HTERT RPE-1 (cell line): Measurements from ENCODE around the gene CFAP299.

ENCODE experiments used
- in situ Hi-C: fragments of 300-500 bp; cut with MboI; formaldehyde crosslinking; loops from 4 replicates; pipeline ENCODE4 v1.14.3; 2020; ENCODE audit warnings: low sequenced_read_pairs

Gene CFAP299

DNA sequence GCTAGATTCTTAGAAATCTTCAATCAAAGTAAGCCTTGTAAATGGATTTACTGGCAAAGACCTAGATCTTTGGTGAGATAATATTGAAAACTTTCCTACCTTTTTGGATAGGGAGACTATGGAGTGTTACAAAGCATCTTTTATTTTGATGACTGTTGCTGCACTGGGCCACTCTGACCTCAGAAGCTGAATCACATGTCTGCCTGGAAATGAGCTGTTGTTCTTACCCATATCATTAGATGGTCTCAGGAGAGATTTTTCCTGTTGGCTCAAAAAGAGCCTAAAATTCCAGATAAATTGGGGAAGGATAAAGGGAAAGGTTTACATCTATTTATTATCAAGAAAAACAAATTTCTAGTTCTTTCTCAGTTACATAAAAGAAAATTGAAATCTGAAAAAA, 567.5 kb downstream of the CFAP299 start:
- in situ Hi-C loops: no loop called here

- in situ Hi-C loops: no loop called here
Measured at GRCh38 chr4:80909938-80910337, 574.4 kb downstream of the CFAP299 start.

DNA sequence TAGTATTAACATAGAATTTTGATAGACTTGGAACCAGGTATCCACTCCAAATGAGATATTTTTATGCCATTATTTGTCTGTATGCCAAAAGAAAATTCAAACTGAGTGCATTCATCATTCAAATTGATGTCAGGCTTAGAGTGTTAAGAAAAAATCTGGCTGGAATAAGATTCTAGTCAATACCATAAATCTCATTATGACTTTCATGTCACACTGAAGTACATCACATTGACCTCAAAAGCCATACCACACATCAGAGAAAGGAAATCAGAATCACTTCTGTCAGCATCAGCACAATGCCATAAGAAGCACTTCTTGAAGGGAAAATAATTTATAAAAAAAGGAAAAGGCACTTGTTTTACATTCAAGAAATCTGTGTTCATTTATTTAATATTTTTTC, 575.9 kb downstream of the CFAP299 start:
- in situ Hi-C loops: no loop called here

DNA sequence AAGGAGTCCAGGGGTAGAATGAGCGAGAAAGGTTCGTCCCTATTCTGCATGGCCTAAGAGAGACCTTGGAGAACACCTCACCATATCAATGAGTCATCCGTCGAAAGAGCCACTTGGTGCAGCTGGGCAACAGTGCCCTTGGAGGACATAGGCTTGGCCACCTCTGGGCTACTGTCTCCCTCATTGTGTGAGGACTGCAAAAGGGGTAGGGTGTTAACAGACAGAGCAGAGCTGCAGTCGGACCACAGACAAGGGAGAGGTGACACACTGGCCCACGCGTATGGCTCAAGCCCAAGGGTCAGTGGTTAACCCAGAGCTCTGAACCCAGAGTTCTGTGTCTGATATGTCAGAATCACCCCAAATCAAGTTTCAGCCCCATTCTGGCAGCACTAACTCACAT, 576.8 kb downstream of the CFAP299 start:
- in situ Hi-C loops: no loop called here

DNA sequence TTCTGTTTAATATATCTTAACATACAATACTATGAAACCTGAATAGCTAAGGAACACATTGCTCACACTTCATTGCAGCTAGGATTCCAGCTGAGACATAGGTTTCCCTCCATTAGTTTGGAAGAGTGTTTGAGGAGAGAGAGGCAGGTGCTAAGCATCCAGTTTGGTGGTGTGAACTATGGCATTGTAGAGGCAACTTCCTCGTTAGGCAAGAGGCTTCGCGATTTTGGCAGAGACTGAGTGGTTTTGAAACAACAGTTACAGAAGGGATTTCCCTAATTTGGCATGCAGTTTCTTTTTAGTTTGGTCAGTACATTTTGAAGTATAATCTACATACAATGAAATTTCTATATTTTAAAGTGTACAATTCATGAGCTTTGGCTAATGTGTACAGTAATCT, 577.9 kb downstream of the CFAP299 start:
- in situ Hi-C loops: no loop called here

GRCh38 chr4:80916770-80917169, 581.2 kb downstream of the CFAP299 start:
- in situ Hi-C loops: no loop called here

DNA sequence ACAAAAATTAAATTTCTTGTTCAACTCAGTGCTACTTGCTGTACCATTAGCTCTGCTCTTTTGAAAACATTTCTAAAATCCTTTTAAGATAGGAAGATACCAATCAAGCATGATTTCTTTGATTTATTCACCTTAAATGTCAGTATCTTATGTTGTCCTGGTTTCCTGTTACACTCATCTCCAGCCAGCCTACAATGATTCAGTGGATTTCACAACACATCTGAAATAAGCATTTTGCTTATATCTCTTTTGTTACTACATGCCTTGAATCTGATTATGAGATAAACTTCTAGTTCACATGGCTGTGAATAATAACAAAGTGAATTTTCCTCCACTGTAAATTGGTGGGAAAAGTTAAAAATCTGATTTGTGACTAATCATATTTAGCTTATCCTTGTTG, 582.5 kb downstream of the CFAP299 start:
- in situ Hi-C loops: no loop called here

- in situ Hi-C loops: no loop called here
Measured at GRCh38 chr4:80921441-80921840, 585.9 kb downstream of the CFAP299 start.

DNA sequence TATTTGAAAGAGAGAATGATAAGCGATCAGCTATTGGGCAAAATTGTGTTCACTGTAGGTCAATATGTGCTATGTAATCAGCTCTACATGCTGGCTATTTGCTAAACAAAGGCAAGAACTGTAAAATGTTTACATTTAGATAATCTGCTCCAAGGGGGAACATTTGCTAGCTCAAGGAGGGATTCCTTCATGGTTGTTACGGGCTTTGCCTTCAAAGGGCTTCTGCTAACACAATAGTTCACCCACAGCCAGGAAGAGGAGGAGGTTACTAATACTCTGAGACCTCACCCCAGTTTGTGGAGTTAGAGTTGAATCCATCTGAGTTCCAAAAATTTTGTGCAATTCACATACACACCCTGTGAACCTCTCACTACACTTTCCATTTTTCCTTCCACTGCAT, 587.4 kb downstream of the CFAP299 start:
- in situ Hi-C loops: no loop called here

- in situ Hi-C loops: no loop called here
Measured at GRCh38 chr4:80925293-80925692, 589.8 kb downstream of the CFAP299 start.

- in situ Hi-C loops: no loop called here
Measured at GRCh38 chr4:80926446-80926845, 590.9 kb downstream of the CFAP299 start.

GRCh38 chr4:80926891-80927290, 591.4 kb downstream of the CFAP299 start:
- in situ Hi-C loops: no loop called here

GRCh38 chr4:80927420-80927819, 591.9 kb downstream of the CFAP299 start:
- in situ Hi-C loops: no loop called here

- in situ Hi-C loops: no loop called here
Measured at GRCh38 chr4:80931631-80932081, 596.1 kb downstream of the CFAP299 start.

- in situ Hi-C loops: no loop called here
Measured at GRCh38 chr4:80948141-80948540, 612.6 kb downstream of the CFAP299 start.

DNA sequence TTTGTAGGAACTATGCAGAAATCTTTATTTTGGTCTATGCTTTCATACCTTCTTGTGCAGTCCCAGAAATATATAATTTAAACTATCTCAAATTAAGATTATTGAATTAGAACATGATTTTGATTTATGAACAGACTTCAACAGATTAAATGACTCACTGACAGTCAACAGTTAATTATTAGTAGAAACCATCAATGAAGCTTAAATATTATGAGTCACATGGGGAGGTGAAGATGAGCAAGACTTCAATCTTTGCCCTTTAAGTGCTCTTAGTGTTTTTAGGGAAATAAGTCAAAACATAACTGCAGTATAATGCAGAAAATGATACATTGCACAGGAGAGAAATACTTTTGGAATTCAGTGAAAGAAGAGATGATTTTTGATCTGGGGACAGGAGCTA, 613.5 kb downstream of the CFAP299 start:
- in situ Hi-C loops: no loop called here

DNA sequence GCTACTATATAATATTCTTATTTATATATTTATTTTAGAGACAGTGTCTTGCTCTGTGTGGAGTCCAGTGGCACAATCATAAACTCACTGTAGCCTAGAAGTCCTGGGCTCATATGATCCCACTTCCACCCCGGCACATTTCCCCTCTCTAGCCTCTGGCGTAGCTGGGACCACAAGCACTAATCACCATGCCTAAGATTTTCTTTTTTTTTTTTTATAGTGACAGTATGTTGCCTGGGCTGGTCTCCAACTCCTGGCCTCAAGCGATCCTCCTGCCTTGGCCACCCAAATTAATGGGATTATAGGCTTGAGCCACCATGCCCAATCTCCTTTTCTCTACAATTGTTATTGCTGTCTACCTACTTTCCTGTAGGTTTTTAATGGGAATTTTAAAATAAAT, 620.9 kb downstream of the CFAP299 start:
- in situ Hi-C loops: no loop called here

GRCh38 chr4:80963051-80963450, 627.5 kb downstream of the CFAP299 start:
- in situ Hi-C loops: no loop called here

GRCh38 chr4:80967346-80967745, 631.8 kb downstream of the CFAP299 start:
- in situ Hi-C loops: no loop called here

DNA sequence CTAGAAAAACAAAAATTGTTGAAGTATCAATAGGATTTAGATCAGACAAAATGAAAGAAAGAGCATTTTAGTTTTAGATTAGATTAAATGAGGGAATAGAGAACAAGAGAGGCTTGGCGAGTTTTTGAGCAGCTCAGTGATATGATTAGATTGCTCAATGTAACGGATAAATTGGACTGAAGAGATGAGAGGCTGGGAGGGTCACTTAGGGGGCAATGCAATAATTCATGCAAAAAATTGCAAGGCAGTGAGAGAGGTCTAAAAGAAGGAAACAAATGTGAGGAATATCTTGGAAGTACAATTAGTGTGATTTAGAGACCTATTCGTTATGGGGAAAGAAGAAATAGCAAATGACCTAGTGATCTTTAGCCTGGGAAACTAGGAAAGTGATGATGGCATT, 644.7 kb downstream of the CFAP299 start:
- in situ Hi-C loops: no loop called here

DNA sequence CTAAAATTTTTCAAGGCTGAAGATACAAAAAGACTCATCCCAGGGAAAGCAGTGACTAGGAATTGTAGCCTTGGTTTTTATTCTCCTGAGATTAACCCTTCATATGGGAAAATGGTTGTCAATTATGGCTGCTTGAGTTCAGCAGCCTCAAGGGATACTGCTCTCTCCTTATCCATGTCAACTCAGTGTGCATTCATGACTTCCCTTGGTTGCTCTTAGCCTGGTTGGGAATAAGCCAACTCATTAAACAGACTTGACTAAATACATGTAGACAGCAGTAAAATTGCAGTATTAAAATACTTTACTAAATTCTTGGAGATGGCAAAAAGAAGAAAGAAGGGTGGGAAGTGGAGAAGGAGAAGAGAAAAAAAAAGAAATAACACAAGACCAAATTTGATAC, 650.5 kb downstream of the CFAP299 start:
- in situ Hi-C loops: no loop called here

- in situ Hi-C loops: no loop called here
Measured at GRCh38 chr4:80989921-80990544, 654.5 kb downstream of the CFAP299 start.

GRCh38 chr4:80990851-80991250, 655.3 kb downstream of the CFAP299 start:
- in situ Hi-C loops: no loop called here
